Inferior parietal cortex (tissue), 1 donor: ENCODE results near the gene RANBP3.
"Not testable (repeated sequence)": the region's sequence is repeated elsewhere in the genome, so short reads cannot be mapped to it uniquely, and the experiment has no call there.

Source experiments
- DNase-seq: peaks from one replicate; pipeline ENCODE4 v3.0.0-alpha.2; 2016; ENCODE audit errors: extremely low spot score

The RANBP3 gene

GRCh38 chr19:5977785-5978605, at the start of gene RANBP3:
Gene RANBP3 (minus strand): TSS chr19:5978140. CDS start chr19:5978082, 58 bp downstream.
- DNase-seq, result peak; percentile 98

GRCh38 chr19:6026390-6027227, 48.7 kb upstream of the RANBP3 start:
- DNase-seq, result no peak

GRCh38 chr19:6024756-6025155, 46.8 kb upstream of the RANBP3 start:
- not testable (repeated sequence) for DNase-seq

- no peak for DNase-seq
Observed at GRCh38 chr19:6023936-6024335, 46.0 kb upstream of the RANBP3 start.

- DNase-seq, result no peak
Observed at GRCh38 chr19:6023085-6023682, 45.2 kb upstream of the RANBP3 start.

- DNase-seq, result no peak
Observed at GRCh38 chr19:6022570-6023064, 44.7 kb upstream of the RANBP3 start.

- DNase-seq, result peak; percentile 85
Observed at GRCh38 chr19:6021878-6022569, 44.1 kb upstream of the RANBP3 start.

- DNase-seq, result no peak
Observed at GRCh38 chr19:6020972-6021805, 43.2 kb upstream of the RANBP3 start.

- no peak for DNase-seq
Observed at GRCh38 chr19:6020166-6020882, 42.4 kb upstream of the RANBP3 start.

GRCh38 chr19:6018786-6019185, 40.8 kb upstream of the RANBP3 start:
- DNase-seq, result no peak

- no peak for DNase-seq
Observed at GRCh38 chr19:6017576-6017975, 39.6 kb upstream of the RANBP3 start.

- DNase-seq, result no peak
Observed at GRCh38 chr19:6015841-6016545, 38.1 kb upstream of the RANBP3 start.

- no peak for DNase-seq
Observed at GRCh38 chr19:6014551-6015135, 36.7 kb upstream of the RANBP3 start.

GRCh38 chr19:6012426-6013170, 34.7 kb upstream of the RANBP3 start:
- no peak for DNase-seq

GRCh38 chr19:6011794-6012193, 33.9 kb upstream of the RANBP3 start:
- no peak for DNase-seq

GRCh38 chr19:6011206-6011605, 33.3 kb upstream of the RANBP3 start:
- no peak for DNase-seq

GRCh38 chr19:6010107-6010506, 32.2 kb upstream of the RANBP3 start:
- DNase-seq, result no peak

GRCh38 chr19:6007866-6008265, 29.9 kb upstream of the RANBP3 start:
- DNase-seq, result no peak
